Non-pigmented ciliary epithelial cell (primary cell): Measurements from ENCODE around the gene FOSB.
"Not testable (repeated sequence)": the region's sequence is repeated elsewhere in the genome, so short reads cannot be mapped to it uniquely, and the experiment has no call there.

Source experiments
- DNase-seq: peaks from one replicate; pipeline ENCODE4 v3.0.0-alpha.2; 2010; ENCODE audit warnings: low read depth

Gene FOSB

DNA sequence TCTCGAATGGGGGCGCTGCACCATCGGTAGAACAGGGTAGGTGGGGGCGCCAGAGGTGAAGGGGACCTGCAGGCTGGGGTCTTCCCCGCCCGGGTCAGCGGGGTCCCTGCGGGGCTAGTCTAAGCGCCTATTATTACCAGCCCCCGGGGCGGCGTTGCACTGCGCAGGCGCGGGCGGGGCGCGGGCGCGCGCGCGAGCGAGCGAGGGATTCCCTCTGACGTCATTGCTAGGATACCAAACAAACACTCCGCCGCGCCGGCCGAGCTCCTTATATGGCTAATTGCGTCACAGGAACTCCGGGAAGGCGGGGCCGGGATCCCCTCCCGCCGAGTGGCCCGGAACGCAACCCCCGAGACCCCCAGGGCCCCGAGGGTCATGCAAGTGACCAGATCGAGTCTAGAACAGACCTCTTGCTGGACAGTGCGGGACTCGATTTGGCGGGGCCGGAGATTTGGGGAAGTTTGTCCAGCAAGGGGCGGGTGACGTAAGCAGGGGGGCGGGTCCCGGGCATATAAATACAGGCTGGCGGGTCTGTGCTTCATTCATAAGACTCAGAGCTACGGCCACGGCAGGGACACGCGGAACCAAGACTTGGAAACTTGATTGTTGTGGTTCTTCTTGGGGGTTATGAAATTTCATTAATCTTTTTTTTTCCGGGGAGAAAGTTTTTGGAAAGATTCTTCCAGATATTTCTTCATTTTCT, at the start of gene FOSB:
TSS of gene FOSB (plus strand) at position 541 of the 703 bp plus-strand sequence. CDS start 591 bp downstream, outside the sequence.
- no peak for DNase-seq

DNA sequence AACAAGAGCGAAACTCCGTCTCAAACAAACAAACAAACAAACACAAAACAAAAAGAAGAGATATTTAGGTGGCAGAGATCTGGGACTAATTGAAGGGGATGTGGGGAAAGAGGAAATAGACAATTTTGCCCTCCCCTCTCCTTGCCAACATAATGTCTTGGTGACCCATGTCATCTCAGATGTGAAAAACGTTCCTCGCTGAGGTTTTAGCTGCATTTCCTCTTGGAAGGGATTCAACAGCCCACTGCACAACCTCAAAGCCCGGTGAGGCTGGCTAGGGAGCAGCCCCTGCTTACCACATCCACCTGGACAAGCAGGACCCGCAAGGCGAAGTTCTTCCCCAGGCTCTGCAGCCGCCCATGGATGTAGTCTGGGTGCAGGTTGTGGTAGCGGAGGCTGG, 49.0 kb upstream of the FOSB start:
- DNase-seq: no peak

DNA sequence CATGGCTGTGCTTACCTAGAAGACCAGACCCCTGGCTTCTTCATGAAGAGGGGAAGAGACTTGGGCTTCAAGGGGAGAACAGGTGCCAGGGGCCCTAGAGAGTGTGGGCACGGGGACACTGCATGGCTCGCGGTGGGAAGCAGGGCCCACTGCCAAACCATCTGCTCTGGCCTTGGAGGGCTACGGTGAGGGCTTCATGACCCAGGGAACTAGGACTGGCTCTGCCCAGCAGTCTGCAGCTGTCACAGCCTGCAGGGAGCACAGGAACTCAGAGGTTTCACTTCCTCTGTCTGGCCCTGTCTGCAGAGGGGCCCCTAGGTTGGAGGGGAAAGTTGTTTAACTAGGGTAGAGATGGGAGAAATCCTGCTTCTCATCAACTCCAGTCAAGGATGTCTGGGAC, 48.4 kb upstream of the FOSB start:
- DNase-seq: no peak

DNA sequence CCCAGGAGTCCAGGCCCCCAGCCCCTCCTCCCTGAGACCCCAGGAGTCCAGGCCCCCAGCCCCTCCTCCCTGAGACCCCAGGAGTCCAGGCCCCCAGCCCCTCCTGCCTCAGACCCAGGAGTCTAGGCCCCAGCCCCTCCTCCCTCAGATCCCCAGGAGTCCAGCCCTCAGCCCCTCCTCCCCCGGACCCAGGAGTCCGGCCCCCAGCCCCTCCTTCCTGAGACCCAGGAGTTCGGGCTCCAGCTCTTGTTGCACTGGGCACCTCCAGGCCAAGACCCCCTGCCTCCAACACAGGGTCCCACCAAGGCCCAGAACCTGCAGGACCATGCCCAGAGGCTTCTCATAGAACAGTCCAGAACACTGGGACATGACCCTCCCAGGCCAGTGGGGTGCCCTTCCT, 47.9 kb upstream of the FOSB start:
- DNase-seq: no peak

DNA sequence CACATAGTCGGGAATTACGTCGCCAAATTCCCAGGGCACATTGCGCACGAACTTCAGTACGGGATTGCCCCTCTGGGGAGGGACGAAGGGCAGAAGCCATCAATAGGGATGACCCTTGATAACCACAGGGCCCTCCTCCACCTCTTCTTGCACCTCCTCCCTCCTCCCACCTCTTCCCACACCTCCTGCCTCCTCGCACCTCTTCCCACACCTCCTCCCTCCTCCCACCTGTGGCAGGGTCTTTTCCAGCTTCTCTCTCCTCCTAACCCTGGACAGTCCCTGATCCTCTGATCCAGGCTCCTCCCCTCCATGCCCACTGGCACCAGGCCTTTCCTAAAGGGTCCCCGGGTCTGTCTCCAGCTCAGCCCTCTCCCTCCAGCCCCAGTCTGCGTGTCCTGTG, 47.4 kb upstream of the FOSB start:
- DNase-seq: no peak

DNA sequence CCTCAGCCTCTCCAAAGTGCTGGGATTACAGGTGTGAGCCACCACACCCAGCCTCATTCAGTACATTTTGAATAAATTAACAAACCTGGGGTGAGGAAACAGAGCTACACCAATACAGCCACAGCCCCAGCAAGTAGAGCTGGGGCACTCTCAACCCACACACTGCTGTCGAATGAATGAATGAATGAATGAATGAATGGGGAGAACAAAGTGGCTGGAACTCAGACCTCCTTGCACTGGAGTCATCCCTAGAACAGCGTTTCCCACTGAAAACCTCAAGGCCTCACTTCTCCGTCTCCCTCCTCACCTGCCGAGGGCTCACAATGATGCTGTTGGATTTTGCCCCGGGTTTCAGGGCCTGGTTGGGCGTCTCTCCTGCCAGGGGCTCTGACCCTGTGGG, 46.9 kb upstream of the FOSB start:
- DNase-seq: no peak

DNA sequence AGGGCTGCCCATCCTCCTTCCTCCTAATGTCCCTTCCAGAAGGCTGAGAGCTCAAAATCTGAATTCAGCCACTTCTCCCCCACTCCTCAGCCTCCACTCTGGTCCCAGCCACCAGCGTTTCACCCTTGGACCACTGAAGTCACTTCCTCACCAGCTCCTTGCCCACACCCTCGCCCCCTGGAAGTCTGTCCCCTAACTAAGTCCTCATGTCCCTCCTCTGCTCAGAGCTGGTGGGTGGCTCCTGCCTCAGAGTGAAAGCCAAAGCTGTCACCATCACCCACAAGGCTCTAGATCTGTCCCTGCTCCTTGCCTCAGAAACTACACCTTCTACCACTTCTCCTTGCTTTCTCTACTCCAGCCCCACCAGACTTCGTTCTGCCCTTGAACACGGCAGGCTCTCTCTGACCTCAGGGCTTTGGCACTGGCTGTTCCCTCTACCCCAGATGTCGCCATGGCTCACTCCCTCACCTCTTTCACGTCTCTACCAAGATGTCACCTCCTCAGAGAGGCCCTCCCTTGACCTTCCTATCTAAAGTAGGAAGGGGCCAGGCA, 45.8 kb upstream of the FOSB start:
- no peak for DNase-seq

DNA sequence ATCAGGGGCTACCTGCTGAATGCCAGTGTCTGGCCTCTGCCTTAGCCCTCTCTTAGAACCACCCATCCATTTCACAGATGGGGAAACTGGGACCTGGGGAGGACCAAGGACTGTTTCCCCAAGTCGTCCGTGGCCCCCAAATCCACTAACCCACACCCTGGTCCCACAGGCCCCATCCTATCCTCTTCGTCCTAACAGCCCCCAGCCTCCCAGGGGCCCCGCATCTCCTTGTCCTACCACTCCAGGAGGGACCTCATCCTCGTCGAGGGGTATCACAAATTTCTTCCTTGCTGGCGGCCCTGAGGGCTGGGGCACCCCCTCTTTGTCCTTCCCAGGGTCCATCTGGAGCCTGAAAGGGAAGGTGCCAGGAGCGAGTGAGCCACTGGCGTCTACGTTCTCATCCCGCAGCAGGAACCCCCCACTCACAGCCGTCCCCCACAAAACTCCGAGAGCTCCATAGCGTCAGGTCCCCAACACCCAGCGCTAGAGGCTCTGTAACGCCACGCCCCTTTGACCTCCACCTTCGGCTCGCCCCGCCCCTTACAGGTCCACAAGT, 44.7 kb upstream of the FOSB start:
- no peak for DNase-seq

DNA sequence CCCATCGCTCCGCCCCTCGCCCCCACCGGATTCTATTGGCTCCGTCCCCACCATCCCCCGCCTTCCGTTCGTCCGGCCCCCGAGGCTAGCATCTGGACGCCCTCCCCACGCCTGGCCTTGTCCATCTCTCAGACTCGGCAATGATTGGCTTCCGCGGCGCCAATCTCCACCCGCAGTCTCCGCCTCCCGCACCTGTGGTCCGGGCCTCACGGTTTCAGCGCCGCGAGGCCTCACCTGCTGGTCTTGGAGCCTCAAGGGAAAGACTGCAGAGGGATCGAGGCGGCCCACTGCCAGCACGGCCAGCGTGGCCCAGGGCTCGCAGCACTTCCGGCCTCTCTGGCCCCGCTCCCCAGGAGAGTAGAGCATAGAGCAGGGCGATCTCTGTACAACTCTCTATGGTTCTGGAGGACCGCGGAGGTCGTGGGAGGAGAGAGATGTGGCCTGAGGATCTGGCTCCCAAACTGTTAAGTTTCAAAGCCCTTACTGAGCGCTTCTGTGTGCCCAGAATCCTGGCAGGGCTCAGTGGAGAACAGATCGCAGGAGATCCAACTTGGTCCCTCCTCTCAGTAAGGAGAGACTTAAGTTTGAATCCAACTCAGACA, 44.1 kb upstream of the FOSB start, which contains the start of gene ERCC1:
TSS of gene ERCC1 (minus strand) at position 329 of the 602 bp plus-strand sequence. CDS start 543 bp downstream, outside the sequence.
- no peak for DNase-seq

DNA sequence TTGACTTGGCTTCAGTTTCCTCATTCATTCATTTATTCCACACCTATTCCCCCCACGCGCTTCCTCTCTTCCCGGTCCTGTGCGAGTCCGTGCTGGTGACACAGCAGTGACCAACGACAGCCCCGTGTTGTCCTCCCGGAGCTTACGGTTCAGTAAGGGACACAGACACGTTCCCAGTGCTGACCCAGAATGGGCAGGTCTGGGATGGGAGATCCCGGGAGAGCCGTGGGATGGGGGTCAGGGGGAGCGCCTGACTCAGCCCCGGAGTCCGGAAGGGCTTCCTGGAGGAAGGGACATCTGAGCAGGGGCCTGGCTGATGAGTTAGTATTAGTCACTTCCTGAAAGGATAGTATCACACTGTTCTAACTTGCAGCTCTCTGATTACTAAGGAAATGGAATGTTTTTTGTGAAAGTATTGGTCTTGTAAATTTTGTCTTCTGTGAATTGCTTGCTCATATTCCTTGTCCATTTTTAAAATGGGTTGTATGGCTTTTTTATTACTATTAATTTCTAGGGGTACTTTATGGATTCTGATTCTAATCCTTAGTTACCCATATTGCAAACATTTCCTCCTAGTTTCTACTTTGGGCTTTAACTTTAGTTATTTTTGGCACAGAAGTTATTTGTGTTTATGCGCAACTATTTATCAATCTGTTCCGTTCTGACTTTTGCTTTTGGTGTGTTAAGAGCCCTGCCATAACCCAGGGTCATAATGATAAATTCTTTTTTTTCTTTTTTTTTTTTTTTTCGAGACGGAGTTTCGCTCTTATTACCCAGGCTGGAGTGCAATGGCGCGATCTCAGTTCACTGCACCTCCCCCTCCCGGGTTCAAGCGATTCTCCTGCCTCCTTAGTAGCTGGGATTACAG, 43.4 kb upstream of the FOSB start:
- peak; percentile 90 for DNase-seq

DNA sequence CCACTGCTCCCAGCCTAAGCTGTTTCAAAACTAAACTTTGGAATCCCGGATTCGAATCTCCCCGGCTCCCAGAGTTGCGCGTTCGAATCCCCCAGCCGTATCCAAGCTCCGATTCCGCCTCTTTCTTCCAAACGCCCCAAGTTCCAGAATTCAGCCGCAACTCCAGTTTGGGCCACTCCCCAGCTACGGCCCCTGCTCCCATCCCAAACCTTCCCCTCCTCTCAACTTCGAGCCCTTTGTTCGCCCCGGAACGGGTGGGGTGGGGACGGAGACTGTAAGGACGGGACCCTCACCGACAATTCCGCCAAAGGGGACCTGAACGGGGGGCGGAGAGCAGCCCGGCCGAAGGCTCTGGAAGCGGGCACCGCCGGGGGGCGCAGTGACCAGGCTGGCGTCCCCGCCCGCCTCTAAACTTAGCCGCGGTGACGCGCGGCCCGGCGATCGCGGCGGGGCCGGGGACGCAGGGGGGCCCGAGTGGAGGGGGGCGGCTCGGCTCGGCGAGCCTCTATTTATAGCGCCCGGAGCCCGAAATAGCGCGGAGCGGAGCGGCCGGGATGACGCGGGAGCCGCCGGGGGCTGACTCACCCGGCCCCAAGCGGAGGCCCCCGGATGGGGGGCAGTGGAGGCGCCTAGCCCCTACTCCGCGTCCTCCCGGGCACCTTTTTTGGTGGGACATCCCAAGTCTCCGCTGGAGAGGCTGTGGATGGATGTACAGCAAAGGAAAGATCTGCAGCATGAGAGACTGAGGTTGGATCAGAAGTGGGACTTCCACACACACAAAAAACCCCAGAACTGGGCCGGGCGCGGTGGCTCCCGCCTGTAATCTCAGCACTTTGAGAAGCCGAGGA, 39.2 kb upstream of the FOSB start:
- DNase-seq: no peak

DNA sequence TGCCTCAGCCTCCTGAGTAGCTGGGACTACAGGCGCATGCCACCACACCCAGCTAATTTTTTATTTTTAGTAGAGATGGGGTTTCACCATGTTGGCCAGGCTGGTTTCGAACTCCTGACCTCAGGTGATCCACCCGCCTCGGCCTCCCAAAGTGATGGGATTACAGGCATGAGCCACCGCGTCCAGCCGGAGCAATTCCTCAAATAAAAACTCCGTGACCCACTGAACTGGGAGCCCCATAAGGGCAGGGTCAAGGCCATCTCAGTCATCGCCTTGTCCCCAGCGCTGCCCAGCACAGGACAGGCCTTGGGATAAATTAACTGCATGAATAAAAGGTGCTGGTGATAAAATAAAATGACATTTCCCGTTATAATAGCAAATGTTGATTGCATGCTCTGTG, 37.9 kb upstream of the FOSB start:
- not testable (repeated sequence) for DNase-seq

DNA sequence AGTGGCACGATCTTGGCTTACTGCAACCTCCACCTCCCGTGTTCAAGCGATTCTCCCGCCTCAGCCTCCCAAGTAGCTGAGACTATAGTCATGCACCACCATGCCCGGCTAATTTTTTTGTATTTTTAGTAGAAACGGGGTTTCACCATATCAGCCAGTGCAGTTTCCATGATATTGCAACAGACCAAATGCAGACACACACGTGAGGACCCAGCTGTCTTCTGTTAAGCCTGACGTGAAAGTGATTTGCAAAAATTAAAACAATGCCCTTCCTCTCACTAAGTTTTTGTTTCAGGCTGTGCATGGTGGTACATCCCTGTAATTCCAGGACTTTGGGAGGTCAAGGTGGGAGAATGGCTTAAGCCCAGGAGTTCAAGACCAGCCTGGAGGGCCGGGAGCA, 36.8 kb upstream of the FOSB start:
- DNase-seq: not testable (repeated sequence)

DNA sequence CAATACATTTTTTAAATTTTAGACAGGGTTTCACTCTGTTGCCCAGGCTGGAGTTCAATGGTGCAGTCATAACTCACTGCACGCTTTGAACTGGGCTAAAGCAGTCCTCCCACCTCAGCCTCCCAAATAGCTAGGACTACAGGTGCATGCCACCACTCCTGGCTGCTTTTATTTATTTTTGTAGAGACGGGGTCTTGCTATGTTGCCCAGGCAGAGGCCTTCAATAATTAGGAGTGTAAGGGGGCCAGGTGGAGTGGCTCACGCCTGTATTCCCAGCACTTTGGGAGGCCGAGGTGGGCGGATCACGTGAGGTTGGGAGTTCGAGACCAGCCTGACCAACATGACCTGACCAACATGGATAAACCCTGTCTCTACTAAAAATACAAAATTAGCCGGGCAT, 35.3 kb upstream of the FOSB start:
- not testable (repeated sequence) for DNase-seq

DNA sequence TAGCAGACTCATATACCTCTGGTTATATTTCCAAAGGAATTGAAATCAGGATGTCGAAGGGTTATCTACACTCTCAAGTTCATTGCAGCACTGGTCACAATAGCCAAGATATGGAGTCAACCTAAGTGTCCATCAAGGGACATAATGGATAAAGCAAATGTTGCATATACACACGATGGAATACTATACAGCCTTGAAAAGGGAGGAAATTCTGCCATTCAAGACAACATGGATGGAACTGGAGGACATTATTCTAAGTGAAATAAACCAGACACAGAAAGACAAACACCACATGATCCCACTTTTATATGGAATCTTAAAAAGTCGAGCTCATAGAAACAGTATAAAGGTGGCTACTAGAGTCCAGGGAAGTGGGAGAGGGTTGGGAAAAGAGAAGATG, 30.5 kb upstream of the FOSB start:
- no peak for DNase-seq

DNA sequence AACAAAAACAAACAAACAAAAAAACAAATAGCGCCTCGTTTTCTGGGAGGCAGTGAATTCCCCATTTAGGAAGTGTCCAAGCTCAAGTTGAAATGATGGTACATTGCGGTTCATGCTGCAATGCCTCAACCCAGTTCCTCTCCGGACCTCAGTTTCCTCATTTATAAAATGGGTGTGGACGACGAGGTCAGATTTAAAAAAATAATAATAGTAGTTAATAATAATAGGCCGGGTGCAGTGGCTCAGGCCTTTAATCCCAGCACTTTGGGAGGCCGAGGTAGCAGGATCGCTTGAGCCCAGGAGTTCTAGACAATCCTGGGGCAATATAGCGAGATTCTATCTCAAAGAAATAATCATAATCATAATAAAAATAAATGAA, 28.6 kb upstream of the FOSB start:
- DNase-seq: no peak

DNA sequence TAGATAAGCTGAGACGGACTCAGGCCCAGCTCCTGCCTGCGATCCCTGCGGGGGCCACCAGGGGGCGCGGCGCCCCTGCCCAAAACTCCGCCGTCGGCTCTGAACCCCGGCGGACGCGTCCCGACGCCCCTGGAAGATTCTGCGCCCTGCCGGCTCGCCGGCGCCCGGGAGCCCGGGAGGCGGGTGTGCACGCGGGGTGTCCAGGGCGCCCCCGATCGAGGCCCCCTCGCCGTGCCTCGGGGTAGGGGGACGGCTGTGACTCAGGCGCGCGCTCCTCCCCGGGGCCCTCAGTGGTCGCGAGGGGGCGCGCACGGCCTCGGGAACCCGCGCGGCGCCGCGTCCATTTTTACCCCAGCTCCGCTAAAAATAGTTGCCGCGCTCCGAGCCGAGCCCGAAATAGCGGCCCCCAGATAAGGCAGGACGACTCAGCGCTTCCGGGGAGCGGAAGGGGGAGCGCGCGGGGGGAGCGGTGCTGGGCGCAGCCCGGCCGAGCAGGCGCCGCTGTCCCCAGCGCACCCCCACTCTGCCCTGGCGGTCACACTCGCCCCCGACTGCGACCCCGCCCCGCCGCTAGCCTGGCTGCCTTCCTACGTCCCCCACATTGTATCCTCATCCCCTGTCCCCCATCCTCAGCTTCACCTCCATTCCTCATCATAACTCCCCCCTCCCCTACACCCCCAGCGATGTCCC, 28.1 kb upstream of the FOSB start:
- DNase-seq: no peak

DNA sequence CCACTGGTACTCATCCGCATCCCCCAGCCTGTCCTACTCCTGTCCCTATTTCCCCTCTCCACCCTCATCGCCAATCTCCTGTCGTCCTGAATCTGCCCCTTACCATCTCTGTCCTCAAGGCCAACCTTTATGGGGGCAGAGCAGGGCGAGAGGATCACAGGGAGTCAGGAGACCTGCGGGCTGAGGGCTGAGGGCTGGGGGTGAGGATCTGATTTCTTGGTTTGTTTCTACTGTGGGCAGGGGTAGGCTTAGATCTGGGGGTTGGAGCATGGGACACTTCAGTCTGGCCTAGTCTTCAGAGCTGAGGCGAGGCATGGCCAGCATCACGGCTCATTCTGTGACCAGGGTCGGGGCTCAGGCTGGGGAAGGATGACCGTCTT, 27.5 kb upstream of the FOSB start:
- DNase-seq: no peak

DNA sequence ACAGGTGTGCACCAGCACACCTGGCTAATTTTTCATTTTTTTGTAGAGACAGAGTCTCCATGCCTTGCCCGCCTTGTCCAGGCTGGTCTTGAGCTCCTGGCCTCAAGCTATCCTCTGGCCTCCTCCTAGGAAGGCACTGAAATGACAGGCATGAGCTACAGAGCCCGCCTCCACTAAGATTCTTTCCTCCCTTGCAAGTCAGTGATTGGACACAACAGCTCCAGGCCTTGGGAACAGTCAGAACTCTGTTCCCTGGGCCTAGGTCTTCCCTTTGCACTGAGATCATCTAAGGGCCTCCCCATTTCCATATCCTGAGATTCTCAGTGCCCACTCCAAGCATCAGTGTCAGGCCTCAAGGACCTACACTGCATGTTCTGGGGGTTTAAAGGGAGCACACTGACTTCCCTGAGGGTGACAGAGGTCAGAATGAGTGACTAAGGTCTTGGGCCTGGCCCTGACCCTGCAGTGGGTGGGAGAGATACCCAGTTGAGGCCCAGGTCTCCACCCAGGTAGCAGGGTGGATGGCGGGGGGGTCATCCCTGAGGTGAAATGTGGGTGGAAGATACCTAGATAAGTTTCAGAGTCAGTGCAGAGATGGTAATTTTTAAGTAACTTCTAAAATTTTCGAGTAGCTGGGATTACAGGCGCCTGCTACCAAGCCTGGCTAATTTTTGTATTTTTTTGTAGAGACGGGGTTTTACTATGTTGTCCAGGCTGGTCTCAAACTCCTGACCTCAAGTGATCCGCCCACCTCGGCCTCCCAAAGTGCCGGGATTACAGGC, 26.7 kb upstream of the FOSB start:
- no peak for DNase-seq

DNA sequence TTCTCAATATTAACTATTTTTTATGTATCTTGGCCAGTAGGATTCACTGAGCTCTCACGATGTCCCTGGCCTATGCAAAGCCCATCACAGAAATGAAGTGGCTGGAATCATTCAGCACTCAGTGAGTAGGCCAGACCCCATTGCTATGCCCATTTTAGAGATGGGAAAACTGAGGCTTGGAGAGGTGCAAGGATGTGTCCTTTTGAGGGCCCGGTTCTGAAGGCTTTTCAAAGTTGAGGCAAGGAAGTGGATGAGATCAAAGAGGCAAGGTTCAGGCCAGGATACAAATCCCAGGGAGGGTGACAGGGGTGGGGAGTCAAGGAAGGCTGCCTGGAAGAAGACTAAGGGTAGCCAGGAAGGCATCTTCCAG, 25.4 kb upstream of the FOSB start:
- DNase-seq: no peak
